Measurements from ENCODE around the gene B3GALT4. TPM values are rescaled to one million over a fixed set of nuclear protein-coding genes. Genes with fewer than 3 reads are reported as not detected.

The B3GALT4 gene
- total and polyA plus RNA-seq, 2 of the 13 experiments (the other 11 are each of a cell fraction or from before 2014, with no cell fraction given), result 0.04 to 0.27 TPM

GRCh38 chr6:33273924-33274902 is 2.7 kb upstream of the B3GALT4 start:
- Histone ChIP-seq H3K4me1 (ENCODE audit: insufficient read depth, low read length) (peaks cover 48% of the 10 kb centered on the region), H3K79me2 (ENCODE audit: insufficient read depth, low read length) (peaks cover 46% of the 10 kb centered on the region), H3K9me3 (ENCODE audit: low read length) (no peaks in the 10 kb centered on the region), H3K27ac (ENCODE audit: extremely low read length, insufficient read depth, low read length) (peak overlapping the region; percentile 95), H4K20me1 (ENCODE audit: insufficient read depth, low read length) (peaks cover 33% of the 10 kb centered on the region), H3K4me3 (replicated peaks in 1 of 3; ENCODE audit: insufficient read depth in 1 of 3, low read depth in 2 of 3, low read length in 3 of 3) (peak overlapping the region; percentile 75 to 89 (median 80)), H3K9ac (ENCODE audit: insufficient read depth, low read depth, low read length) (peak overlapping the region; percentile 95), H3K27me3 (ENCODE audit: control insufficient read depth in 1 of 2, insufficient read depth in 2 of 2, low read length in 2 of 2) (no peaks in the 10 kb centered on the region; a peak in 1 of 5 replicates), H3K36me3 (replicated peaks in 1 of 2; ENCODE audit: control insufficient read depth in 1 of 2, insufficient read depth in 2 of 2, low read length in 2 of 2) (peaks cover 19 to 46% of the 10 kb centered on the region in 2 experiments), H3K4me2 (ENCODE audit: low read depth, low read length) (peak overlapping the region; percentile 89), H2AFZ (ENCODE audit: low read length) (no peak overlapping the region)
- DNase-seq (ENCODE audit: low spot score), result no peak
- CTCF ChIA-PET (ENCODE audit: low intra/inter-chr PET ratio, low total read pairs), result no interaction called here
- ATAC-seq, result no peak
- in situ Hi-C loops (cut with HindIII; ENCODE audit: extremely low pct_ligation_motif_present, low pct_unique_long_range_greater_than_20kb) (no loop called here), intact Hi-C loops (cut with micrococcal nuclease; ENCODE audit: unreplicated experiment) (loop anchor here (5.0 kb wide), 1 partner anchor 38 kb away; the partner anchor contains the start of gene TAPBP)
- POLR2A ChIA-PET, result interaction anchor here (0.6 to 1.3 kb wide), 2 partner anchors 25 to 44 kb away, joined by 3 read pairs; no protein-coding TSS in a partner anchor
- peak; percentile 23 for FAIRE-seq
- no TSS peak for BruUV-seq (replicated peaks)
- 67% methylated on average over 14 of the region's 14 CpGs for WGBS (ENCODE audit: low lambda C conversion rate)
- TF ChIP-seq RBFOX2 (IDR thresholded peaks at IDR 0.05; ENCODE audit: low read depth, low read length), result peak; percentile 60; the same call in 1 of the 2 replicates
- no peak for TF ChIP-seq ZSCAN22 (CRISPR knock-in tag; IDR thresholded peaks at IDR 0.05)
- no peak for TF ChIP-seq ZBTB1 (CRISPR knock-in tag; IDR thresholded peaks at IDR 0.05; ENCODE audit: borderline replicate concordance)
- TF ChIP-seq ZNF761 (CRISPR knock-in tag; conservative IDR thresholded peaks at IDR 0.05), result no peak
- 0 out of 2 replicates have a peak, but pooled peaks have one; percentile 39 for TF ChIP-seq SAFB2 (CRISPR knock-in tag; IDR thresholded peaks at IDR 0.05; ENCODE audit: borderline replicate concordance, low read depth)
- TF ChIP-seq ARHGAP35 (CRISPR knock-in tag; IDR thresholded peaks at IDR 0.05; ENCODE audit: borderline replicate concordance), result no peak
- TF ChIP-seq ERF (CRISPR knock-in tag; IDR thresholded peaks at IDR 0.05), result no peak
- TF ChIP-seq TAF1 (CRISPR knock-in tag; IDR thresholded peaks at IDR 0.05), result no peak
- TF ChIP-seq FOXO1 (CRISPR knock-in tag; IDR thresholded peaks at IDR 0.05), result no peak
- no peak for TF ChIP-seq ZNF468 (CRISPR knock-in tag; IDR thresholded peaks at IDR 0.05)
- no peak for TF ChIP-seq SYNCRIP (IDR thresholded peaks at IDR 0.05; ENCODE audit: insufficient read depth, low read depth, low read length)
- 0 out of 2 replicates have a peak, but pooled peaks have one; percentile 35 for TF ChIP-seq ZNF780A (CRISPR knock-in tag; IDR thresholded peaks at IDR 0.05)
- no peak for TF ChIP-seq NCOR1 (IDR thresholded peaks at IDR 0.05; ENCODE audit: borderline replicate concordance, low read length)
- TF ChIP-seq PCBP2 (optimal IDR thresholded peaks at IDR 0.05; ENCODE audit: low read depth, low read length, poor library complexity, severe bottlenecking), result no peak
- no peak for TF ChIP-seq SNAPC2 (CRISPR knock-in tag; IDR thresholded peaks at IDR 0.05)
- no peak for TF ChIP-seq DRAP1 (CRISPR knock-in tag; IDR thresholded peaks at IDR 0.05)
- no peak for TF ChIP-seq ZNF562 (CRISPR knock-in tag; IDR thresholded peaks at IDR 0.05; ENCODE audit: borderline replicate concordance)
- TF ChIP-seq TCF7L2 (IDR thresholded peaks at IDR 0.05; ENCODE audit: low read depth, low read length), result no peak
- peak; percentile 38; the same call in 1 of the 2 replicates for TF ChIP-seq HMGXB3 (CRISPR knock-in tag; IDR thresholded peaks at IDR 0.05; ENCODE audit: borderline replicate concordance)
